Left lung (tissue), 10 donors: Measurements from ENCODE around the gene ABHD5. TPM values are rescaled to one million over a fixed set of nuclear protein-coding genes. Genes with fewer than 3 reads are reported as not detected.
A peak's percentile ranks its signal among the peaks of the same experiment; 100 is the strongest.

ENCODE experiments used
- ATAC-seq: fragments of 200-7000 bp; cut with Tn5 transposase; one replicate; pipeline ENCODE4 v1.9.1; 2020; ENCODE audit warnings: moderate library complexity
- DNase-seq, 4 donors: peaks; one replicate each; pipeline ENCODE4 v3.0.0-alpha.2; 2013 to 2020
- H3K27ac ChIP-seq, 2 donors: fragments of 200-600 bp; sonication (generic) in 1 of 2; one replicate each; pipeline versions ENCODE4 v1.5.0 to v1.8.0; 2020 to 2021
- H3K27me3 ChIP-seq, 2 donors: fragments of 200-600 bp; sonication (generic) in 1 of 2; one replicate each; pipeline versions ENCODE4 v1.5.0 to v1.8.0; 2020 to 2021
- H3K36me3 ChIP-seq, 2 donors: fragments of 200-600 bp; sonication (generic) in 1 of 2; one replicate each; pipeline versions ENCODE4 v1.5.0 to v1.8.0; 2020 to 2021
- H3K4me1 ChIP-seq, 2 donors: fragments of 200-600 bp; one replicate each; pipeline ENCODE4 v1.8.0; 2021
- H3K4me3 ChIP-seq, 2 donors: fragments of 200-600 bp; sonication (generic) in 1 of 2; one replicate each; pipeline versions ENCODE4 v1.5.0 to v1.8.0; 2020 to 2021; ENCODE audit warnings: mild to moderate bottlenecking in 1 of 2
- H3K9me3 ChIP-seq, 2 donors: fragments of 200-600 bp; sonication (generic) in 1 of 2; one replicate each; pipeline versions ENCODE4 v1.5.0 to v1.8.0; 2020 to 2021
- CTCF ChIP-seq, 2 donors: fragments of 200-600 bp; sonication (generic) in 1 of 2; IDR thresholded peaks; one replicate each; pipeline versions ENCODE4 v1.5.0 to v1.8.0; 2021; ENCODE audit warnings: antibody characterized with exemption in 2 of 2
- intact Hi-C, 2 donors: fragments of 100-400 bp; cut with DNase I; formaldehyde crosslinking; loops; one replicate each; pipeline versions ENCODE4 v1.11.2 to v1.14.2; 2022
- polyA plus RNA-seq, 6 donors: library from polyadenylated mRNA; unstranded; fragments of 120-200 nt; gene quantifications; one replicate each; pipeline ENCODE4 v1.2.1, GENCODE V29; 2013; ENCODE audit not compliant: insufficient read length in 6 of 6
- total RNA-seq, 2 donors: library from RNA; stranded (reverse); fragmentation: NEBNext Ultra II Directional; extraction: Animal tissue kit (Norgen Biotek cat#: 25700); gene quantifications; one replicate each; pipeline ENCODE4 v1.2.1, GENCODE V29; 2021
- donor health status: DM: no; HTN: yes; CAD: no.
- donor health status: DM: no; HTN: no; CAD: no.

Gene ABHD5
- total and polyA plus RNA-seq, 8 donors, result 14.2 to 41.0 (median 17.2) TPM

- Histone ChIP-seq H3K27ac (peak overlapping the region; percentile 67 to 72), H3K4me3 (no peak overlapping the region), H3K36me3 (no peaks in the 10 kb centered on the region), H3K4me1 (peaks cover 21 to 41% of the 10 kb centered on the region in 2 donors), H3K27me3 (no peaks in the 10 kb centered on the region), H3K9me3 (no peaks in the 10 kb centered on the region)
- peak in 1 of 4 donors; percentile 74 for DNase-seq
- TF ChIP-seq CTCF (IDR thresholded peaks at IDR 0.05), result no peak
- ATAC-seq, result peak; percentile 60
- intact Hi-C loops, result no loop called here
Measured at GRCh38 chr3:43770426-43771103, 79.8 kb downstream of the ABHD5 start.

GRCh38 chr3:43771610-43772009, 80.9 kb downstream of the ABHD5 start:
- Histone ChIP-seq H3K27ac (no peak overlapping the region), H3K27me3 (no peaks in the 10 kb centered on the region), H3K4me3 (no peak overlapping the region), H3K9me3 (no peaks in the 10 kb centered on the region), H3K36me3 (no peaks in the 10 kb centered on the region), H3K4me1 (peaks cover 21 to 41% of the 10 kb centered on the region in 2 donors)
- ATAC-seq (no peak), DNase-seq (no peak)
- no peak for TF ChIP-seq CTCF (IDR thresholded peaks at IDR 0.05)
- intact Hi-C loops, result no loop called here

- H3K9me3 ChIP-seq, result no peaks in the 10 kb centered on the region
- DNase-seq (peak in 2 of 4 donors; percentile 44 to 85), ATAC-seq (no peak)
- peaks cover 19 to 39% of the 10 kb centered on the region in 2 donors for H3K4me1 ChIP-seq
- no peaks in the 10 kb centered on the region for H3K27me3 ChIP-seq
- no peak overlapping the region for H3K4me3 ChIP-seq
- no peaks in the 10 kb centered on the region for H3K36me3 ChIP-seq
- no peak for TF ChIP-seq CTCF (IDR thresholded peaks at IDR 0.05)
- intact Hi-C loops, result no loop called here
- peak overlapping the region in 1 of 2 donors; percentile 28 for H3K27ac ChIP-seq
Measured at GRCh38 chr3:43773273-43774094, 82.7 kb downstream of the ABHD5 start.

- Histone ChIP-seq H3K4me3 (no peak overlapping the region), H3K27ac (no peak overlapping the region), H3K9me3 (no peaks in the 10 kb centered on the region), H3K36me3 (no peaks in the 10 kb centered on the region), H3K27me3 (no peaks in the 10 kb centered on the region), H3K4me1 (peaks cover 10 to 25% of the 10 kb centered on the region in 2 donors)
- no peak for ATAC-seq
- no peak for DNase-seq
- no peak for TF ChIP-seq CTCF (IDR thresholded peaks at IDR 0.05)
- intact Hi-C loops, result no loop called here
Measured at GRCh38 chr3:43774799-43775198, 84.1 kb downstream of the ABHD5 start.

GRCh38 chr3:43776101-43776500, 85.4 kb downstream of the ABHD5 start:
- no peak for DNase-seq
- Histone ChIP-seq H3K4me1 (peaks cover 0 to 12% of the 10 kb centered on the region in 2 donors), H3K36me3 (no peaks in the 10 kb centered on the region), H3K4me3 (no peak overlapping the region), H3K27ac (no peak overlapping the region), H3K9me3 (no peaks in the 10 kb centered on the region), H3K27me3 (no peaks in the 10 kb centered on the region)
- intact Hi-C loops, result no loop called here
- no peak for TF ChIP-seq CTCF (IDR thresholded peaks at IDR 0.05)
- no peak for ATAC-seq
